Choroid plexus epithelial cell (primary cell): ENCODE results near the gene KRTAP10-1.
A peak's percentile ranks its signal among the peaks of the same experiment; 100 is the strongest.

ENCODE experiments used
- DNase-seq: peaks from one replicate; pipeline ENCODE4 v3.0.0-alpha.2; 2010; ENCODE audit warnings: low read depth
- H3K4me3 ChIP-seq: 2 replicates; pipeline ENCODE4 v1.5.1; 2011; ENCODE audit warnings: low read depth, mild to moderate bottlenecking, control low read depth, low read length, moderate library complexity
- CTCF ChIP-seq: conservative IDR thresholded peaks from 2 replicates; pipeline ENCODE4 v1.5.1; 2011; ENCODE audit warnings: low read depth, mild to moderate bottlenecking, control low read depth, inconsistent platforms, low read length, moderate library complexity

Gene KRTAP10-1

GRCh38 chr21:44511219-44511937, 28.6 kb downstream of the KRTAP10-1 start:
- no peak for TF ChIP-seq CTCF
- no peak for DNase-seq
- H3K4me3 ChIP-seq = no peak overlapping the region

GRCh38 chr21:44510508-44511218, 29.3 kb downstream of the KRTAP10-1 start:
- H3K4me3 ChIP-seq = no peak overlapping the region
- TF ChIP-seq CTCF = peak; percentile 77
- DNase-seq = peak; percentile 39

GRCh38 chr21:44510109-44510507, 29.9 kb downstream of the KRTAP10-1 start:
- DNase-seq = no peak
- no peak overlapping the region for H3K4me3 ChIP-seq
- no peak for TF ChIP-seq CTCF

- DNase-seq = no peak
- no peak for TF ChIP-seq CTCF
- H3K4me3 ChIP-seq = no peak overlapping the region
Measured at GRCh38 chr21:44509539-44509938, 30.5 kb downstream of the KRTAP10-1 start.

- no peak for TF ChIP-seq CTCF
- no peak for DNase-seq
- H3K4me3 ChIP-seq = no peak overlapping the region
Measured at GRCh38 chr21:44508711-44509445, 31.1 kb downstream of the KRTAP10-1 start.

GRCh38 chr21:44508426-44508710, 31.6 kb downstream of the KRTAP10-1 start:
- H3K4me3 ChIP-seq = no peak overlapping the region
- no peak for DNase-seq
- no peak for TF ChIP-seq CTCF
